ENCODE results near the gene KIAA1958. TPM values are rescaled to one million over a fixed set of nuclear protein-coding genes. Genes with fewer than 3 reads are reported as not detected.

The KIAA1958 gene
- total RNA-seq, 1 donor from 2014 or later = 3.9 TPM

DNA sequence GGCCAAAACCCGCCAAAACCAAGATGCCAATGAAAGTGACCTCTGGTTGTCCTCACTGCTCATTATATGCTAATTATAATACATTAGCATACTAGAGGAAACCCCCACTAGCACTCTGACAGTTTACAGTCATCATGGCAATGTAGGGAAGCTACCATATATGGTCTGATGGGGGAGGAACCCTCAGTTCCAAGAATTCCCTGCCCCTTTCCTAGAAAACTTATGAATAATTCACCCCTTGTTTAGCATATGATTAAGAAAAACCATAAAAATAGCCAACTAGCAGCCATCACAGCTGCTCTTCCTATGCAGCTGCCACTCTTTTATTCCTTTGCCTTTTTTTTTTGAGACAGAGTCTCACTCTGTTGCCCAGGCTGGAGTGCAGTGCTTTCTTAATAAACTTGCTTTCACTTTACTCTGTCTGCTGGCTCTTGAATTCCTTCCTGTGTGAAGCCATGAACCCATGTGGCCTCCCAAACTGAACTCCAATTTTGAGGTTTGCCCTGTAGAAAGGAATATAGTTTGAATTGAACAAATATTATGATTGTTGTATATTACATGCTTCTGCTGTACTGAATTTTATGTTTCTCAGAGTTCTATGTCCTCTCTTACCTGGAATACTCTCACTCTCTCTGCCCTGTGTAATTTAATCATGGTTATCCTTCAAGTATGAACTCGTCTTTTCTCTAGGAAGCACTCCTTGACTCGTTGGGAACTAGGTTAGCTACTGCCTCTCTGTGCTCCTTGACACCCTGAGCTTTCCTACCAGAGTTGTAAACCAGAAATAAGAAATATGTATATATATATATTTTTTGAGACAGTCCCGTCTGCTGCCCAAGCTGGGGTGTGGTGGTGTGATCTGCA lies 59.8 kb downstream of the KIAA1958 start:
- no peak for ATAC-seq (ENCODE audit: poor library complexity)

DNA sequence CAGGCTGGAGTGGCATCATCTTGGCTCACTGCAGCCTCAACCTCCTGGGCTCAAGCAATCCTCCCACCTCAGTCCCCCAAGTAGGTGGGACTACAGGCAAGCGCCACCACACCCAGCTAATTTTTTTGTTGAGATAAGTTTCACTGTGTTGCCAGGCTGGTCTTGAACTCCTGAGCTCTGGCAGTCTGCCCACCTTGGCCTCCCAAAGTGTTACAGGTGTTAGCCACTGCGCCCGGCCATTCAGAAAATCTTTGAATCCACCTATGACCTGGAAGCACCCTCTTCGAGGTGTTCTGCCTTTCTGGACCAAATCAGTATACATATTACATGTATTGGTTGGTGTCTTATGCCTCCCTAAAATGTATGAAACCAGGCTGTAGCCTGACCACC lies 61.4 kb downstream of the KIAA1958 start:
- ATAC-seq (ENCODE audit: poor library complexity) = no peak

More for the DNA sequence above, 59.8 kb downstream of the KIAA1958 start:
- intact Hi-C loops (cut with DNase I) = no loop called here
- no peak for DNase-seq

DNA sequence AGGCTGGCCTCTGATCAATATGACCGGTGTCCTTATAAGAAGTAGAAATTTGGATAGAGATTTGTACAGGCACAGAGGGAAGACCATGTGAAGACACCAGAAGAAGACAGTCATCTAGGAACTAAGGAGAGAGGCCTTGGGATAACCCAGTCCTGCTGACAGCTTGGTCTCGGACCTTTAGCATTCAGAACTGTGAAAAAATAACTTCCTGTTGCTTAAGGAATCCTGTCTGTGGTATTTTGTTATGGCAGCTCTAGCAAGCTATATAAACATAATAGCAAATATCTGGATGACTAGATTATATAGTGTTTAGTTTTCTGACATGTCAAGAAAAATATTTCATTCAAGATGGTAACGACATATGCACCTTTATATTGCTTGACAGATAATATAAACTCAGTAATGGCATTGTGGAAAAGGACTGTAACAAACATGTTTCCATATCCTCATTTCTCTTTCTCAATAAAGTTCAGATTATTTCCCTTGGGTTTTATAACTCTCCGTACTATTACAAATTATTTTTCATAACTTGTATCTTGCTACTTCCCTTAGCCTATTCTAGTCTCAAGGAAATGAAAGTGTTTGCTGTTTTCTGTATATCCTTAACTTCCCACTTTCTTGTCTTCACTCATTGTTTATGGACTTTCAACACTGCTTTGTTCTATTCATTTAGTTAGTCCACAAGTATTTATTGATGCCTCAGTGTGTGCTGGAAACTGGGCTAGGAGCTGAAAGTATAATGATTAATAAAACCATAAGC lies 62.4 kb downstream of the KIAA1958 start:
- intact Hi-C loops (cut with DNase I) = no loop called here
- ATAC-seq (ENCODE audit: poor library complexity) (no peak), DNase-seq (no peak)

More for the DNA sequence above, 61.4 kb downstream of the KIAA1958 start:
- no peak for DNase-seq
- intact Hi-C loops (cut with DNase I) = no loop called here

DNA sequence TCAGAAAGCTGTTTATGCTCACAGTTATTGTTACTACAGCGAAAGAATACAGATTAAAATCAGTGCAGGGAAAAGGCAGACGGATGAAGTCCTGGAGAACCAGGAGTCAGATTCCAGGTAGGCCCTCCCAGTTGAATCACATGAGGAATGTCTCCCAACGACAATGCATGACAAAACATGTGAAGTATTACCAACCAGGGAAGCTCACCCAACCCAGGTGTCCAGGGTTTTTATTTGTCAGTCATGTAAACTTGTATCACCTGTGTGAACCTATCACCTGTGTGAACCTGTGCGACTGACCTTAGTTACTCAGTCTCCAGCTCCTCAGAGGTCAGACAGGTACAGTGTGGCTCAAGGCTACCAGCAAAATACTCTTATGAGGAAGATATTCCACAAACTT lies 63.9 kb downstream of the KIAA1958 start:
- ATAC-seq (ENCODE audit: poor library complexity) (no peak), DNase-seq (no peak)
- intact Hi-C loops (cut with DNase I) = no loop called here

DNA sequence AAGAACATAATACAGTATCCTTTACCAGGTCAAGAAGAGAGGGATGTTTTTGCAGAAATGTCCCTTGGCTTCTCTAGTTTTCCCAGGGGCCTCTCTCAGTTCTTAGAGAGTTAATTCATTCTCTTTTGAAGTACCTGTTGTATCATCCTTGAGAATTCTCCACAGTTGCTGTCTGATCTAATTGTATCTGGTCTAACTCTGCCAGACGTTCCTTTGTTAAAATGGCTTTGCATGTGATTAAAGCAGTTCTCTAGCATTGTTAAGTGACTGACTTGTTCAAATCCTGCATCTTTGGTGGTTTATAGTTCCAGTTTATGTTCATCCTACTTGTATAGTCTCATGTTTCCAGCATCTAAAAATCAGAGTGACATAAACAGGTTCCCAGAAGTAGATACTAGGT lies 65.0 kb downstream of the KIAA1958 start:
- intact Hi-C loops (cut with DNase I) = no loop called here
- ATAC-seq (ENCODE audit: poor library complexity) = peak; percentile 28

DNA sequence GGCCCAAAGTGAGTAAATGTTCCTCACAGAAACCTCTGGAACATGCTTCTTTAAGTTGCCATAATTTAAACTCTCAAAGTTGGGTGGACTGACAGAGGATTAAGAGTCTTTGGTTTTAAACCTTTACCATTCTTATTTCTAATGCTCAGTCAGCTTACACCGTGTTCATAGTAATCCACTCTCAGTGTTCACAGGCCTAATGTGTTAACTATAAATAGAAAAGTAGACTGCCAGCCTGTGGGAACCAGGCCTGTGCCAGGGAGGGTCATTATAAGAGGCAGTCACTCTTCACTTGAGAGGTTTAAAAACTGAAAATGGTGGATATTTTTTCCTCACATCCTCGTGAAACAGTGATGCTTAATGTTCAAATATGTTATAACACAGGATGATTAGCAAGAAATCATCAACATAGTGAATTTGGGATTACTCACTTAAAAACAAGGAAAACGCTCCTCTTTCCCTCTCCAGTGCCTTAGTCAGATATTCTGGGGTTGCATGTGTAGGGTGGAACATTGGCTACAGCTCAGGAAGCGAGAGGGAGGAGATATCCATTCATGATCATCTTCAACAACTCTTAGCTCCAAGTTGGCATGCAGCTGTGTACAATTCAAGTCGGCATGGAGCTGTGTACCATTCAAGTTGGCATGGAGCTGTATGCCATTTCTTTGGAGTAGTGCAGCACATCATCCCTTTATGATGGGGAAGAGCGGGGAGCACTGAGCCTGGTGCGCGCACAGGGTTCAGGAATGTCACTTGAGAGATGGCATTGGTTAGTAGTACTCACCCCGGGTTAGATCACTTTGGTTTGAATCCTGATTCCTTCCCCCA lies 65.8 kb downstream of the KIAA1958 start:
- intact Hi-C loops (cut with DNase I) = no loop called here
- DNase-seq (no peak), ATAC-seq (ENCODE audit: poor library complexity) (peak; percentile 92)

More for the DNA sequence above, 65.0 kb downstream of the KIAA1958 start:
- no peak for DNase-seq

DNA sequence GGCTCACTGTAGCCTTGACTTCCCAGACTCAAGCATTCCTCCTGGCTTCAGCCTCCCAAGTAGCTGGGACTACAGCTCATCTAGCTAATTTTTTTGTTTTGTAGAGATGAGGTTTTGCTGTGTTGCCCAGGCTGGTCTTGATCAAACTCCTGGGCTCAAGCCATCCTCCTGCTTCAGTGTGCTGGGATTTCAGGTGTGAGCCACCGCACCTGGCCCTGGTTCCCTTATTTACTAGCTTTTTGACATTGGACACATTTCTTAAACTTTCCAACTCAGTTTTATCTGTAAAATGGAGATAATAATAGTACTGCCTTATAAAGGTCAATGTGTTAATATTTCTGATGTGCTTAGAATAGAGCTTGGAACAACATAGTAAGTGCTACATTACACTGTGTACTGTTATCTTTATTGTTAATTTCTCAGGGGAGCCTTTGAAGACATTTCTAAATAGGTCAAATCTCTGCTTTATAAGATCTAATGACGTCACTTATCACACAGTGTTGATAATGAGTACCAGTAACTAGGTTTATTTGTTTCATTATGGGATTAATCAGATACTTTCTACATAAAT lies 66.7 kb downstream of the KIAA1958 start:
- DNase-seq (no peak), ATAC-seq (ENCODE audit: poor library complexity) (no peak)
- intact Hi-C loops (cut with DNase I) = no loop called here

DNA sequence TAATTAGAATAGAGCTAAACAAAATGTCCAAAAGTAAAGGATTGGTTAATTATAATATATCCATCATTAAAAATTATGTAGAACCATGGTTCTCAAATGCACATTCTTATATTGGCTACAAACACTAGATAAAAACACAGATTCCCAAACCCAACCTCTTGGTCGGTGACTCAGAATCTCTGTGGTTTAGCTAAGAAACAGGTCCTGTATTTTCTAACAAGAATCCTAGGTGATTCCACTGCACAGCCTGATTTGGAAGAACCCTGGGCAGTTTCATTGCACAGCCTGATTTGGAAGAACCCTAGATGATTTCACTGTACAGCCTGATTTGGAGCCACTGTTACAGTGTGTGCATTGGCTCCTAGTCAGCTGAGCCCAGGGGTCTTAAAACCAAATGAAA lies 67.9 kb downstream of the KIAA1958 start:
- no peak for DNase-seq
- no peak for ATAC-seq (ENCODE audit: poor library complexity)
- intact Hi-C loops (cut with DNase I) = no loop called here

DNA sequence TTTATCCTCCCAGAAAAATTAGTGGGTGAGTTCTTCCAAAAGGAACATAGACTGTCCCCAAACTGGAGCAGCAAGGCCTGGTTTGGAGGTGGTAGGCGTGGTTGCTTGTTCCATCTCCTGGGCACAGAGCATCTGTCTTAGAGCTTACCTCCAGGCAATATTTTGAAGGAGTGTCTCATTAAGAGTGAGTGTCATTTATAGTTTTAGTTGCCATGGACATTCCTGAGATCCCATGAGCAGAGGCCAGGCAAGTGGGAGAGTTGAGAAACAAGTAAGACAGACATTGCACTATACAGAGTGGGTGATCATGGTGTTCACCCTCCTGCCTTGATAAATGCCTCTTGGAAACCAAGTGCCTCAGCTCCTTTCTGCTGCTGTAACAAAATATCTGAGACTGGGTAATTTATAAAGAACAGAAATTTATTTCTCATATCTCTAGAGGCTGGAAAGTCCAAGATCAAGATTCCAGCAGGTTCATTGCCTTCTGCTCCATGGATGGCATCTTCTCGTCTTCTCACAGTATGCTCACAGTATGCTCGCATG lies 68.5 kb downstream of the KIAA1958 start:
- no peak for DNase-seq
- intact Hi-C loops (cut with DNase I) = no loop called here
- no peak for ATAC-seq (ENCODE audit: poor library complexity)

DNA sequence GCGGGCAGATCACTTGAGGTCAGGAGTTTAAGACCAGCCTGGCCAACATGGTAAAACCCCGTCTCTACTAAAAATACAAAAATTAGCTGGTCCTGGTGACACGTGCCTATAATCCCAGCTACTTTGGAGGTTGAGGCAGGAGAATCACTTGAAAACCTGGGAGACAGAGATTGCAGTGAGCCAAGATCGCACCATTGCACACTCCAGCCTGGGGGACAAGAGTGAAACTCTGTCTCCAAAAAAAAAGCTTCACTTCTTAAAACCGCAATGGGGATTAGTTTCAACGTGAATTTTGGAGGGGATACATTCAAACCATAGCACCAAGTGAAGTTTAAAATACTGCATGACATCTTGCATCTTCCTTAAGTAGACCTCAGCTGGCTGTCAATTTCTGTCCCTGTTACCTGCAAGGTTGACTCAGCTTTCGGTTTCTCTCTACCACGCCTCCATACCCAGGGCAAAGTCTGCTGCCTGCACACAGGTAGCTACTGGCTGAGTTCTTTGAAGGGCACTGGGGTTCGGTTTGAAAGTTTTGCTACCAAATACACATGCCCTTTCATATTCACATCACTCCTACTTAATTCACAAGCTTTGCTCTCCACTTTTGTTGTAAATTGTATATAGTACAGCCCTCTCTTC lies 69.3 kb downstream of the KIAA1958 start:
- DNase-seq (no peak), ATAC-seq (ENCODE audit: poor library complexity) (no peak)
- intact Hi-C loops (cut with DNase I) = no loop called here

DNA sequence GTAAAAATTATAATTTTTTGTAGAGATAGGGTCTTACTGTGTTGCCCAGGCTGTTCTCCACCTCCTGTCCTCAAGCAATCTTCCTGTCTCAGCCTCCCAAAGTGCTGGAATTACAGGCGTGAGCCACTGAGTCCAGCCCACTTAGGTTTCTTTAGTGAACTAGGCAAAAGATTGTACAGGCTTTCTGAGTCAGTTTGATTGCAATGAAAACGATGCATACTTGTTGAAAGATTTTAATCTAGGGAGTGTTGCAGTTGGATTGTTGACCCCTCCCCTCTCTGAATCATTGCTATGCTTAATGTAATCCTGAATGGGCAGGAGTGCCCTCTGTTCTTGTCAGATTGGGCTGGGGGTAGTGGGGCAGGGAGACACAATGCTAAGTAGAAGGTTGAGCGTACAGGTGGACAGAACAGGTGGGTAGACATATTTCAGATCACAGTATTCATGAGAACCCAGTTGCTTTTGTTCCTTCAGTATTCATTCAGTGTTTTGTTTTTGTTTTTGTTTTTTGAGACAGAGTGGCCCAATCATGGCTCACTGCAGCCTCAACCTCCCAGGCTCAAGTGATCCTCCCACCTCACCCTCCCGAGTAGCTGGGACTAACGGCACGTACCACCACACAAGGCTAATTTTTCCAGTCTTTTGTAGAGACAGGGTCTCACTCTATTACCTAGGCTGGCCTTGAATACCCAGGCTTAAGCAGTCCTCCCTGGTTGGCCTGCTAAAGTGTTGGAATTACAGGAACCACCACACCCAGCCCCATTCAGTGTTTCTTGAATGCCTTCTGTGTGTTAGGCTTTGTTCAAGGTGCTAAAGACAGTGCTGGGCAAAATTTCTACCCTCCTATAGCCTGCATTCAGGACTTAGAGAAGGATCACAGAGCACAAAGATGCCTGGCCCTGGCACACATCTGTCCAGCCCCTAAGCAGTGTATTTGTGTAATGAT lies 70.1 kb downstream of the KIAA1958 start:
- no peak for DNase-seq
- intact Hi-C loops (cut with DNase I) = no loop called here
- ATAC-seq (ENCODE audit: poor library complexity) = no peak

DNA sequence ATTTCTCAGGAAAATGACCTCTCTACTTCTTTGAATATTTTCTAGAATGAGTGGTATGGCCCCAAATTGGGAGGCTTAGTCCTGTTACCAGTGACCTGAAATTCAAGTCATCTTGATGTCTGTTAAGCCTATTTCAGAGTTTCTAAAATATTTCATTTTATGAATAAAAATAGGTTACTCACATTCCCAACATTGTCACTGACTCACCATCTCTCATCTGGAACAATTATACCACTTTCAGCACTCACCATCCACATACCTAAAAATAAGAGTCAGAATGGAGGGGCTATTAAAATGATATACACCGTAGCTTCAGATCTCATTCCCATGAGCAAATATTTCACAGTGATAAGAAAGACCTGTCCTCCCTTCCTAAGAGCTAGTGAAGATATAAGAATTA lies 71.8 kb downstream of the KIAA1958 start:
- ATAC-seq (ENCODE audit: poor library complexity) (no peak), DNase-seq (no peak)
- intact Hi-C loops (cut with DNase I) = no loop called here

DNA sequence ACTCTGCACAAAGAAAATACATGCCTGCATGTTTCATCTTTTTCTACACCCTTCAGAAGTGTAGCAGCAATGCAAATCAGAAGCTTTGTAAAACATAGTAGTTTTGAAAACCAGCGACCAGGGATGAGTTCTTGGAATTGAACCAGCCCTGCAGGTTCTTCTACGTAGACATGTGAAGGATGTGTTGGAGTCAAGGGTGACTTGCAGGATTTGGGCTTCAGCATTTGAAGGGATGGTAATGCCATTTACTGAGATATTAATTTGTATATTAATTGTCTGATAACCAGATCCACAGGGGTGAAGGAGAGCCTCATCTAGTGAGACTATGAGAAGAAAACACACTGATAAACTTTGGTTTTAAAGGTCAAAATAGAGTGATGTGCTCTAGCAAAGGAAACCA lies 72.4 kb downstream of the KIAA1958 start:
- intact Hi-C loops (cut with DNase I) = no loop called here
- DNase-seq = no peak
- ATAC-seq (ENCODE audit: poor library complexity) = no peak

DNA sequence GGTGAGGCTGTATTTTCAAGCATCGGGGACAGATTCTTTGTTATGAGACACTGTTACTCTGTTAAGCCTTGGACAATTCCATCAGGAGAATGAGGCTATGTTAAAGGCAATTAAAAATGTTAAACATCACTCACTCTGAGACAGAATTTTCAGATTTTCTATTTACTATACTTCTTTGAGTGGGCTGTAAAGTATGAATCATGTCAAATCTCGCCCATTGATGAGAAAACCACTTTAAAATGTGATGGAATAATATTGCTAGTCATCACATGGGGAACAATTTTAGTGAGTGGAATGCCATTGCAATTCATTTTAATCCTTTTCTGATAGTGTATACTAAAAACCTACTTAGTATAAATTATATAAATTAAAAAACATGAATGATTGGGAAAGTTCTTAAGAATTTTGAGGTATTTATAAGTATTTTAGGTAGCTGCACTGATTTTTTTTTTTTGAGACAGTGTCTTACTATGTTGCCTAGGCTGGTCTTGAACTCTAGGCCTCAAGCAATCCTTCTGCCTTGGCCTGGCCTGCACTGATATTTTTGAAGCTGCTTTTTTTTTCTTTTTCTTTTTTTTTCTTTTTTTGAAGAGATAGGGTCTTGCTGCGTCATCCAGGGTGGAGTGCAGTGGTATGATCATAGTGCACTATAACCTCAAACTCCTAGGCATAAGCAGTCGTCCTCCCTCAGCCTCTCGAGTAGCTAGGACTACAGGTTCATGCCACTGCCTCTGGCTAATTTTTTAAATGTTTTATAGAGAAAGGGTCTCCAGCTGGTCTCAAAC lies 73.2 kb downstream of the KIAA1958 start:
- intact Hi-C loops (cut with DNase I) = no loop called here
- ATAC-seq (ENCODE audit: poor library complexity) = no peak

DNA sequence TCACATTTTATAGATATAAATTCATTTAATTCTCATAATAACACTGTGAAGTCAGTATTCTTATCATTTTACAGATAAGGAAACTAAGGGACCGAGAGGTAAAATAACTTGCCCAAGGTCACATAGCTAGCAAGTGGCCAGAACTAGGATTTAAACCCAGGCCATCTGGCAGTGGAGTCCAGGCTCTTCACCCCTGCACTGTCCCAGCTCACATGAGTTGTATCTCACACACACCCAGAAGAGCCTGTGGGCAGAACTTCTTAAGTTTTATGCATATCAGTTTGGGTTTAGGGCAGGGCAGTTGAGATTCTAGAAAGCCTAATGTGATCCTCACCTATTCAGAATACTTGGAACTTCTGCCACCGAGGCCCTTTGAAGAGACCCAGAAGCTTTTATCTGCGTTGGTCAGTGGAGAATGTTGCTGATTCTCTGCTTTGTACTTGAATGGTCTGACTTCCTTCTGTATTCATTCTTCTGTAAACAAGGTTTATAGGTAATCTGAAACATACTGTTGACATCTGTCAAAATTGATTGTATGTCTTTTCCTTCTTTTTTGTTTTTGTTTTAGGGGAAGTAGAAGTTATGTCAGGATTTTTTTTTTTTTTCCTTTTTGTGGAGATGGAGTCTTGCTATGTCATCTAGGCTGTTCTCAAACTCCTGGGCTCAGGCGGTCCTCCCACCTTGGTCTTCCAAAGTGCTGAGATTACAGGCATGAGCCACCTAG lies 75.8 kb downstream of the KIAA1958 start:
- DNase-seq (no peak), ATAC-seq (ENCODE audit: poor library complexity) (no peak)
- intact Hi-C loops (cut with DNase I) = no loop called here

More for the DNA sequence above, 73.2 kb downstream of the KIAA1958 start:
- no peak for DNase-seq

DNA sequence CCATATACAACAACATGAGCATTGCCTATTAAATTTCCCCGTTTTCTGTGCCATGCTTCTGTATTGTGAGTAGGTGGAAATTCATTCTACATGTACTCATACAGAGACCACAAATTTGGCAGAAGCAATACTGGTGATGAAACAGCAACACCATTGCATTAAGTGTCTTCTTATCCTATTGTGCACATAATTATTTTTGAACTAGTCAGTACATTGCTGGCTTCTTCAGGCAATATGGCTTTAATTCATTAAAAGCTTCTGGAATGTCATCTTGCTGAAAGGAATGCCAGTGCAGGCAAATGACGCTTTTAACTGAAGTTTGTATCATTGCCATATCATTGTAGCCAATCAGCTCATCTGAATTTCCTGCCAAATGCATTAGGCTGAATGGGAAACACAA lies 82.6 kb downstream of the KIAA1958 start:
- no peak for ATAC-seq (ENCODE audit: poor library complexity)
- intact Hi-C loops (cut with DNase I) = no loop called here
- no peak for DNase-seq
